Activated CD8-positive, alpha-beta memory T cell treated with anti-CD3 and anti-CD28 coated beads for 1 hour (primary cell): ENCODE measurements around the gene HOXA4.

Experiments
- DNase-seq, 2 donors: peaks; one replicate each; pipeline ENCODE4 v3.0.0-alpha.2; 2020; ENCODE audit warnings: low read depth in 1 of 2; ENCODE audit errors: extremely low read depth in 1 of 2

The HOXA4 gene

GRCh38 chr7:27169658-27170425 lies 39.3 kb upstream of the HOXA4 start:
- DNase-seq: no peak

- no peak for DNase-seq
Measured at GRCh38 chr7:27168265-27168947, 37.8 kb upstream of the HOXA4 start.

GRCh38 chr7:27167916-27168264 lies 37.3 kb upstream of the HOXA4 start:
- DNase-seq: no peak

GRCh38 chr7:27166531-27167505 lies 36.3 kb upstream of the HOXA4 start:
- no peak for DNase-seq

GRCh38 chr7:27165996-27166530 lies 35.5 kb upstream of the HOXA4 start:
- DNase-seq: no peak

- DNase-seq: no peak
Measured at GRCh38 chr7:27165089-27165995, 34.8 kb upstream of the HOXA4 start, which contains the start of gene HOXA9. Gene HOXA9, minus strand, starts transcription at chr7:27165537. Its CDS starts 80 bp downstream, at chr7:27165457.

- DNase-seq: no peak
Measured at GRCh38 chr7:27164367-27165088, 34.0 kb upstream of the HOXA4 start.

GRCh38 chr7:27164045-27164366 lies 33.4 kb upstream of the HOXA4 start:
- no peak for DNase-seq

- DNase-seq: no peak
Measured at GRCh38 chr7:27163288-27164044, 32.9 kb upstream of the HOXA4 start.

- no peak for DNase-seq
Measured at GRCh38 chr7:27162561-27163287, 32.2 kb upstream of the HOXA4 start.

GRCh38 chr7:27161721-27162560 lies 31.4 kb upstream of the HOXA4 start:
- no peak for DNase-seq

- no peak for DNase-seq
Measured at GRCh38 chr7:27161214-27161720, 30.7 kb upstream of the HOXA4 start.

- DNase-seq: peak; percentile 68 to 81
Measured at GRCh38 chr7:27160546-27161213, 30.1 kb upstream of the HOXA4 start.

GRCh38 chr7:27160145-27160545 lies 29.6 kb upstream of the HOXA4 start:
- no peak for DNase-seq

GRCh38 chr7:27159266-27160144 lies 28.9 kb upstream of the HOXA4 start:
- no peak for DNase-seq
